Stimulated activated effector memory CD8-positive, alpha-beta T cell treated with anti-CD3 and anti-CD28 coated beads, Interleukin-12 subunit alpha, Interleukin-12 subunit beta, amount 100 ng/mL, for 72 hours (primary cell): ENCODE measurements around the gene DGKK.

Experiments used
- ATAC-seq: fragments of 150-1000 bp; cut with Tn5 transposase; 2 replicates; pipeline ENCODE4 v1.10.0; 2021
- DNase-seq, 2 donors: peaks; one replicate each; pipeline ENCODE4 v3.0.0; 2021 to 2022; ENCODE audit warnings: low spot score in 2 of 2
- H3K27ac Mint-ChIP-seq: one replicate; pipeline ENCODE4 v1.8.0; 2022; ENCODE audit warnings: mild to moderate bottlenecking, mixed read lengths
- H3K36me3 Mint-ChIP-seq: one replicate; pipeline ENCODE4 v1.8.0; 2022; ENCODE audit warnings: mild to moderate bottlenecking, mixed read lengths
- H3K4me1 Mint-ChIP-seq: one replicate; pipeline ENCODE4 v1.8.0; 2022; ENCODE audit warnings: mixed read lengths
- H3K4me3 Mint-ChIP-seq: one replicate; pipeline ENCODE4 v1.8.0; 2022; ENCODE audit warnings: mild to moderate bottlenecking, mixed read lengths
- H3K9me3 Mint-ChIP-seq: one replicate; pipeline ENCODE4 v1.8.0; 2022; ENCODE audit warnings: mixed read lengths

DGKK gene, protein sequence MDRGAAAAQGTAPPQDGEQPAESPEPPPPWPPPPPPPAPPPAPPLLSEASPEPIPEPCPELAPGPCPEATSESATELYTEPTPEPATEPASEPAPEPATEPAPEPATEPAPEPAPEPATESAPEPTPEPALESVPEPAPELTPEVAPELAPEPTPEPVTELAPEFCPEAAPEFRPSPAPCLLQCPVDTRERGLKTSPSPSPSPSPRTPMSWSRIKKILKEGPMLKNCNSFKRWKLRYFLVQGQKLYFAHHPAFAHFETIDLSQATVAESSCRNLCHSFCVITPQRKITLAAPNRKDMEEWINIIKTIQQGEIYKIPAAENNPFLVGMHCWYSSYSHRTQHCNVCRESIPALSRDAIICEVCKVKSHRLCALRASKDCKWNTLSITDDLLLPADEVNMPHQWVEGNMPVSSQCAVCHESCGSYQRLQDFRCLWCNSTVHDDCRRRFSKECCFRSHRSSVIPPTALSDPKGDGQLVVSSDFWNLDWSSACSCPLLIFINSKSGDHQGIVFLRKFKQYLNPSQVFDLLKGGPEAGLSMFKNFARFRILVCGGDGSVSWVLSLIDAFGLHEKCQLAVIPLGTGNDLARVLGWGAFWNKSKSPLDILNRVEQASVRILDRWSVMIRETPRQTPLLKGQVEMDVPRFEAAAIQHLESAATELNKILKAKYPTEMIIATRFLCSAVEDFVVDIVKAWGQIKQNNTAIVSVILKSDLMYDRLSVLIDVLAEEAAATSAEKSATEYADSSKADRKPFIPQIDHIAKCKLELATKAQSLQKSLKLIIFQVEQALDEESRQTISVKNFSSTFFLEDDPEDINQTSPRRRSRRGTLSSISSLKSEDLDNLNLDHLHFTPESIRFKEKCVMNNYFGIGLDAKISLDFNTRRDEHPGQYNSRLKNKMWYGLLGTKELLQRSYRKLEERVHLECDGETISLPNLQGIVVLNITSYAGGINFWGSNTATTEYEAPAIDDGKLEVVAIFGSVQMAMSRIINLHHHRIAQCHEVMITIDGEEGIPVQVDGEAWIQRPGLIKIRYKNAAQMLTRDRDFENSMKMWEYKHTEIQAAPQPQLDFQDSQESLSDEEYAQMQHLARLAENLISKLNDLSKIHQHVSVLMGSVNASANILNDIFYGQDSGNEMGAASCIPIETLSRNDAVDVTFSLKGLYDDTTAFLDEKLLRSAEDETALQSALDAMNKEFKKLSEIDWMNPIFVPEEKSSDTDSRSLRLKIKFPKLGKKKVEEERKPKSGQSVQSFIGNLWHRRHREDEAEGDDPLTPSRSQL

GRCh38 chrX:50470103-50471031 lies at the start of gene DGKK:
Gene DGKK (minus strand): TSS chrX:50470825. CDS start chrX:50470678, 147 bp downstream.
- no peaks in the 10 kb centered on the region for H3K9me3 Mint-ChIP-seq
- no peaks in the 10 kb centered on the region for H3K36me3 Mint-ChIP-seq
- peak within 1 kb of the TSS; percentile 13 for H3K4me3 Mint-ChIP-seq
- no peaks in the 10 kb centered on the region for H3K4me1 Mint-ChIP-seq
- H3K27ac Mint-ChIP-seq, result no peak within 1 kb of the TSS
- no peak for DNase-seq
- ATAC-seq, result no peak

- DNase-seq, result no peak
- no peak for ATAC-seq
- no peak overlapping the region for H3K27ac Mint-ChIP-seq
- H3K9me3 Mint-ChIP-seq, result no peaks in the 10 kb centered on the region
- no peaks in the 10 kb centered on the region for H3K4me1 Mint-ChIP-seq
- no peaks in the 10 kb centered on the region for H3K36me3 Mint-ChIP-seq
- H3K4me3 Mint-ChIP-seq, result no peak overlapping the region
Measured at GRCh38 chrX:50514811-50515210, 44.2 kb upstream of the DGKK start.

DNA sequence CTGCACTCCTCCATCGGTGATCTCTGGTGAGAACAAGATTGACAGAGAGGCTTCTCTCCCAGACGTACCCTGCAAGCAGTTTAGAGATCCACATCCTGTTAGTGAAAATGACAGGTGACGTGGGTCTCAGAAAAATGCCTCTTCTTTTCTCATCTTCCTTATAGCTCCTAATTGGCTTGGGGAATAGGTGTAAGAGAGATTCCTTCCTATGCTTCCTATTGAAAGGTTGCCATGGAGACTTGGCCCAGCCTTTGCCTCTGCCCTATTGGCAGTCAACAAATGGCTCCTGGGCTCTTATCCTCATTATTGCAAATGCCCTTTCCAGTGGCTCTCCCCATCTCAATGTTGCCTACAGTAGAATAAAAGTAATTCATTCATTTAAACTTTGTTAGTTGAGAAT lies 26.5 kb upstream of the DGKK start:
- Mint-ChIP-seq H3K36me3 (no peaks in the 10 kb centered on the region), H3K4me3 (no peak overlapping the region), H3K27ac (no peak overlapping the region), H3K4me1 (no peaks in the 10 kb centered on the region), H3K9me3 (no peaks in the 10 kb centered on the region)
- DNase-seq (no peak), ATAC-seq (no peak)

- no peak for DNase-seq
- H3K9me3 Mint-ChIP-seq, result no peaks in the 10 kb centered on the region
- no peaks in the 10 kb centered on the region for H3K36me3 Mint-ChIP-seq
- no peaks in the 10 kb centered on the region for H3K4me1 Mint-ChIP-seq
- H3K4me3 Mint-ChIP-seq, result no peak overlapping the region
- ATAC-seq, result no peak
- H3K27ac Mint-ChIP-seq, result no peak overlapping the region
Measured at GRCh38 chrX:50495616-50496015, 25.0 kb upstream of the DGKK start.

GRCh38 chrX:50492720-50493119 lies 22.1 kb upstream of the DGKK start:
- ATAC-seq (no peak), DNase-seq (no peak)
- Mint-ChIP-seq H3K4me3 (no peak overlapping the region), H3K36me3 (no peaks in the 10 kb centered on the region), H3K27ac (no peak overlapping the region), H3K4me1 (no peaks in the 10 kb centered on the region), H3K9me3 (no peaks in the 10 kb centered on the region)

DNA sequence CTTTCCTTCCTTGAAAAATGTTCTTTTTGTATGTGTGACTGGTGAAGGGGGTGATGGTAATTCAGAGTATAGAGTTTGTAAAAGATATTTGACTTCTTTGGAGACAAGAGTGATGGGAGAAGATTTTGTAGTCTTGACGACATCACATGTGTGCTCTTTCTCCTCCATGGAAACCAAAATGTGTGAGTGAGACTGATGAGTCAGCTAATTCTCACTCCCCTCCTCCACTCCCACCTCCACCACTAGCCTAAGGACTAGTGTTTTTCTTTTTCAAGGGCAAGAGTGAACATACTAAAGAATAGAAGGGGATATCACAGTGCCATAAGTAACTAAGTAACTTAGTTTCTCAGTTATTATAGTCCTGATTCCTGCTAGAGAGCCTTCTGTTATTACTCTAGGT lies 14.0 kb upstream of the DGKK start:
- Mint-ChIP-seq H3K9me3 (no peaks in the 10 kb centered on the region), H3K27ac (no peak overlapping the region), H3K36me3 (no peaks in the 10 kb centered on the region), H3K4me1 (no peaks in the 10 kb centered on the region), H3K4me3 (no peak overlapping the region)
- DNase-seq (no peak), ATAC-seq (no peak)

DNA sequence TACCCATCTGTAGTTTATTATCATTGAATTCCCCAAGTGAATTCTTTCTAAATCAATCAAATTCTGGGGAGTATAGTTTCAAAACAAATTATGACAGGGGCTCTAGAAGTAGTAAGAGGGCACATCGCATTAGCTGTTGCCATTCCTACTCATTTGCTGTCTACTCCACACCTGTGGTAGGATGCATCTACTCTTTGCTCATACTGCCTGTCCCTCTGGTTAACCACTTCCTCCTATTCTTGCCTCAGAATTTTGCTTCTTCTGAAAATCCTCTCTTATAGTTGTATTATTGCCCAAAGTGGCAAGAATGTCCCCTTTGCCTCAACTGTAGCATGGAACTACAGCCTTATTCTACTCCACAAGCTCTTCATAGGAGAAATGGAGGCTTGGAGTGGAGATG lies 12.7 kb upstream of the DGKK start:
- H3K4me1 Mint-ChIP-seq, result no peaks in the 10 kb centered on the region
- H3K9me3 Mint-ChIP-seq, result no peaks in the 10 kb centered on the region
- no peaks in the 10 kb centered on the region for H3K36me3 Mint-ChIP-seq
- no peak overlapping the region for H3K4me3 Mint-ChIP-seq
- H3K27ac Mint-ChIP-seq, result no peak overlapping the region
- DNase-seq, result no peak
- no peak for ATAC-seq

DNA sequence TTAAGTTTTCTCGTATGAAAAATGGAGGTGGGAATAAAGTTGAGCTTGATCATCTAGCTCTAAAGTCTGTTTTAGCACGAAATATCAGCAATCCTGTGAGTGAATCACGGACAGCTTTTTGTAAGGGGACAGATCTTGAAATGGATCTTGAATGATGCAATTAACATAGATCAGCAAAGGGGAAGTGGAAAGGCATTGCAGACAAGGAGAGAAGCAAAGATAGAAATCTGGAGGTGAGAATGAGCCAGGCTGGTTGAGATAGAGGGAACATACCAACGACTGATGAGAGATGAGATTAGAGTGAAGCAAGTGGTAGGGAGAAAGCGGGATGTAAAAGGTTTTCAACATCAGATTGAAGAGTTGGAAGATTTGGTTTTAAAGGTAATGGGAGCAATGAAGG lies 4.6 kb upstream of the DGKK start:
- H3K36me3 Mint-ChIP-seq, result no peaks in the 10 kb centered on the region
- H3K27ac Mint-ChIP-seq, result no peak overlapping the region
- ATAC-seq (no peak), DNase-seq (no peak)
- H3K4me3 Mint-ChIP-seq, result no peak overlapping the region
- no peaks in the 10 kb centered on the region for H3K4me1 Mint-ChIP-seq
- H3K9me3 Mint-ChIP-seq, result no peaks in the 10 kb centered on the region

- ATAC-seq (no peak), DNase-seq (no peak)
- Mint-ChIP-seq H3K36me3 (no peaks in the 10 kb centered on the region), H3K4me1 (no peaks in the 10 kb centered on the region), H3K4me3 (peak overlapping the region; percentile 13), H3K27ac (no peak overlapping the region), H3K9me3 (no peaks in the 10 kb centered on the region)
Measured at GRCh38 chrX:50471390-50471789, 765 bp upstream of the DGKK start.

DNA sequence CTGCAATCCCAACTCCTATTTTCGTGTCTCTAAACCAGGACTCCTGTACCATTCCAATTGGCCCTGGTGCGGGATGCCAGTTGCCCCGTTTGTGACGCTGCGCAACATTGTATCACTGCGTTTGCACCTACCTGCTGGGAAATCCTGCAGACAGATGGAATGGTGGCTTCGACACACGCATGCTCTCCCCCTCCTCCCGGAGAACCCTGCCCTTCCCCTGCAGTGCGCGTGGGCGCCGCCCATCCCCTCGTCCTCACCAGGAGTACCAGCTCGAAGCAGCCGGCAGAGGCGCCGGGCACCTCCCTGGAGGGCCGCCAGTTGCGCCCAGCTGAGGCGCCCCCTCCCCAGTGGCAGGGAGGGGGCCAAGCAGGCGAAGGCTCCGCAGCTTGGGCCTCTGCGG lies 1.4 kb downstream of the DGKK start:
- no peak overlapping the region for H3K4me3 Mint-ChIP-seq
- H3K9me3 Mint-ChIP-seq, result no peaks in the 10 kb centered on the region
- H3K36me3 Mint-ChIP-seq, result no peaks in the 10 kb centered on the region
- H3K27ac Mint-ChIP-seq, result no peak overlapping the region
- DNase-seq, result no peak
- no peak for ATAC-seq
- H3K4me1 Mint-ChIP-seq, result no peaks in the 10 kb centered on the region

DNA sequence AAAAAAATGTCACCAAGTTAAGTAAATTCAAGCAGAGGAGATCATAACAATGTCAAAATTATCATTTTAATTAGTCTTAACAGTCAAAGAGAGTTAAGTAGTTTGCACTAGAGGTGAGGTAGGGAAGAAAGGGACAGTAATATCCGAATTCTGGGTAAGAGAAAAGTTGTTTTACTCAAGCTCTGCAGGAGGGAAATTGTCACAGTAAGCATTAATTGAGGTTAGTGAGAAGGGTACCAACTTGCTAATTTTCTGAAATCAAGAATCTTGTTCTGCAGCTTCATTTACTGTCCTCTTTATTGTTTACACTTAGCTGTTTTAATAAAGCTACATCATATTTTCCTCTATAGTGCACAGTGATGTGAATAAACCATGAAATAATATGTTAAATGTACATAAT lies 11.0 kb downstream of the DGKK start:
- Mint-ChIP-seq H3K36me3 (no peaks in the 10 kb centered on the region), H3K4me1 (no peaks in the 10 kb centered on the region), H3K4me3 (no peak overlapping the region), H3K27ac (no peak overlapping the region), H3K9me3 (no peaks in the 10 kb centered on the region)
- ATAC-seq (no peak), DNase-seq (no peak)

GRCh38 chrX:50458483-50458882 lies 12.1 kb downstream of the DGKK start:
- H3K4me3 Mint-ChIP-seq, result no peak overlapping the region
- H3K27ac Mint-ChIP-seq, result no peak overlapping the region
- ATAC-seq (no peak), DNase-seq (no peak)
- H3K9me3 Mint-ChIP-seq, result no peaks in the 10 kb centered on the region
- H3K4me1 Mint-ChIP-seq, result no peaks in the 10 kb centered on the region
- no peaks in the 10 kb centered on the region for H3K36me3 Mint-ChIP-seq

- no peak for DNase-seq
- Mint-ChIP-seq H3K4me3 (no peak overlapping the region), H3K9me3 (no peaks in the 10 kb centered on the region), H3K27ac (no peak overlapping the region), H3K36me3 (no peaks in the 10 kb centered on the region), H3K4me1 (no peaks in the 10 kb centered on the region)
- ATAC-seq, result no peak
Measured at GRCh38 chrX:50456712-50457484, 13.7 kb downstream of the DGKK start.

DNA sequence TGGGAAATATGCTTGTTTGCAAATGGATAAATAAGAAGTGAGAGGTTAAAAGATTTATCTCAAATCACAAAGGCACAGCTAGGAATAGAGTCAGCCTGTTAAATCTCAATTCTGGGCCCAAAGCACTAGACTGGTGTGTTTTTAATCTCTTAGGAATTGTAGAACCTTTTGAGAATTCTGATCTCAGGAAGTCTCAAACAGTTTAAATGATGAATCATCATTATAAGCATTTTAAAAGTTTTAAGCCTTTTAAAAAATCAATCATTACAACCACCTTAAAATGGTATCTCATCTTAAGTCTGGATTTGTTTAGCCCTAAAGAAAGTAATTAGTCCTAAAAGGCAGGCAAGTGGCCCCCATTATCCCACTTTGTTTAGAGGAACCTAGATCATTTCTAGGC lies 17.8 kb downstream of the DGKK start:
- H3K36me3 Mint-ChIP-seq, result no peaks in the 10 kb centered on the region

More for the DNA sequence above, 17.8 kb downstream of the DGKK start:
- Mint-ChIP-seq H3K9me3 (no peaks in the 10 kb centered on the region), H3K27ac (no peak overlapping the region), H3K4me1 (no peaks in the 10 kb centered on the region), H3K4me3 (no peak overlapping the region)
- no peak for DNase-seq
- ATAC-seq, result no peak
